A549 (cell line): Measurements from ENCODE around the gene MORC3. TPM values are rescaled to one million over a fixed set of nuclear protein-coding genes. Genes with fewer than 3 reads are reported as not detected.

Source experiments
- ATAC-seq, 2 experiments: fragments of 200-7000 bp in 1 of 2; fragments of >200 bp in 1 of 2; cut with Nextera tagmentation in 1 of 2; cut with Tn5 transposase in 1 of 2; 3 replicates each; pipeline versions ENCODE4 v1.8.0 to v1.9.1; 2018 to 2020; ENCODE audit warnings: mild to moderate bottlenecking in 1 of 2, moderate library complexity in 1 of 2
- CTCF ChIA-PET: fragments of 300-600 bp; sonication (Branson Sonifier 250); formaldehyde crosslinking; extraction: SDS; loops from one replicate; lab custom pipeline; 2021; ENCODE audit warnings: antibody characterized with exemption, inconsistent platforms; lab: Yijun Ruan, JAX
- POLR2A ChIA-PET: fragments of 350-600 bp; formaldehyde crosslinking; extraction: SDS; loops from one replicate; lab custom pipeline; 2021; ENCODE audit warnings: antibody characterized with exemption, inconsistent platforms; lab: Yijun Ruan, JAX
- DNase-seq, 2 experiments: peaks; one replicate each; pipeline versions ENCODE4 v3.0.0 to v3.0.0-alpha.2; 2011 to 2016; ENCODE audit warnings: low read depth in 1 of 2, low spot score in 1 of 2
- FAIRE-seq: peaks from 2 replicates; lab custom pipeline; 2011; peaks lifted over from hg19 to GRCh38; lab: Jason Lieb, UNC
- H3K27ac ChIP-seq, 2 experiments: fragments of >200 bp; sonication (Bioruptor Twin); formaldehyde crosslinking; 3 replicates each; pipeline ENCODE4 v1.5.1; 2016 to 2017
- H3K4me1 ChIP-seq: fragments of >200 bp; sonication (Bioruptor Twin); formaldehyde crosslinking; 3 replicates; pipeline ENCODE4 v1.6.1; 2016
- H3K4me2 ChIP-seq: fragments of >200 bp; sonication (Bioruptor Twin); formaldehyde crosslinking; 3 replicates; pipeline ENCODE4 v1.6.1; 2016
- H3K4me3 ChIP-seq: fragments of >200 bp; sonication (Bioruptor Twin); formaldehyde crosslinking; 3 replicates; pipeline ENCODE4 v1.5.1; 2016
- H3K9me3 ChIP-seq: fragments of >200 bp; sonication (Bioruptor Twin); formaldehyde crosslinking; 3 replicates; pipeline ENCODE4 v1.6.1; 2016
- CBX2 ChIP-seq: fragments of 200-600 bp; sonication (generic); IDR thresholded peaks from 2 replicates; pipeline ENCODE4 v1.6.1; 2016; ENCODE audit warnings: low read depth, mild to moderate bottlenecking, borderline replicate concordance
- CBX8 ChIP-seq: fragments of 200-600 bp; sonication (generic); IDR thresholded peaks from 2 replicates; pipeline ENCODE4 v1.6.1; 2016
- CEBPB ChIP-seq, 2 experiments: fragments of >200 bp in 1 of 2; sonication (Bioruptor Twin) in 1 of 2; formaldehyde crosslinking in 1 of 2; IDR thresholded peaks; 2 replicates each; pipeline ENCODE4 v1.6.1; 2012 to 2016
- EHF ChIP-seq: fragments of 250-450 bp; sonication (Bioruptor Pico); IDR thresholded peaks from 2 replicates; pipeline ENCODE4 v1.5.0; 2020; ENCODE audit warnings: mild to moderate bottlenecking
- EP300 ChIP-seq, 2 experiments: fragments of >200 bp; sonication (Bioruptor Twin); formaldehyde crosslinking; IDR thresholded peaks; 2 replicates in 1 of 2; 3 replicates in 1 of 2; pipeline ENCODE4 v1.6.1; 2016 to 2017
- ESRRA ChIP-seq: fragments of 150-350 bp; IDR thresholded peaks from 2 replicates; pipeline ENCODE4 v1.6.1; 2014; ENCODE audit warnings: mild to moderate bottlenecking, low read length, borderline replicate concordance
- FOSB ChIP-seq: fragments of 250-450 bp; sonication (Bioruptor Pico); IDR thresholded peaks from 2 replicates; pipeline ENCODE4 v1.5.0; 2020; ENCODE audit warnings: mild to moderate bottlenecking, moderate library complexity
- FOXS1 ChIP-seq: fragments of 250-450 bp; sonication (Bioruptor Pico); IDR thresholded peaks from 2 replicates; pipeline ENCODE4 v1.5.0; 2020; ENCODE audit warnings: mild to moderate bottlenecking, moderate library complexity
- HEYL ChIP-seq: fragments of 250-450 bp; sonication (Bioruptor Pico); IDR thresholded peaks from 2 replicates; pipeline ENCODE4 v1.8.0; 2021; ENCODE audit warnings: mild to moderate bottlenecking, moderate library complexity
- JUN ChIP-seq, 2 experiments: fragments of >200 bp; sonication (Bioruptor Twin); formaldehyde crosslinking; IDR thresholded peaks; 2 replicates in 1 of 2; 3 replicates in 1 of 2; pipeline ENCODE4 v1.6.1; 2016 to 2017
- KDM1A ChIP-seq: fragments of 200-600 bp; sonication (generic); IDR thresholded peaks from 2 replicates; pipeline ENCODE4 v1.6.1; 2016; ENCODE audit warnings: low read depth, mild to moderate bottlenecking
- KDM5A ChIP-seq: fragments of 200-600 bp; sonication (generic); IDR thresholded peaks from 2 replicates; pipeline ENCODE4 v1.6.1; 2016; ENCODE audit warnings: antibody characterized with exemption, mild to moderate bottlenecking
- MAZ ChIP-seq: fragments of 150-350 bp; IDR thresholded peaks from 2 replicates; pipeline ENCODE4 v1.6.1; 2014; ENCODE audit warnings: antibody characterized with exemption, low read depth, low read length, borderline replicate concordance
- NPAS2 ChIP-seq: fragments of 250-450 bp; sonication (Bioruptor Pico); IDR thresholded peaks from 2 replicates; pipeline ENCODE4 v1.8.0; 2022; ENCODE audit warnings: mild to moderate bottlenecking, moderate library complexity, borderline replicate concordance
- NR3C1 ChIP-seq: fragments of >200 bp; sonication (Bioruptor Twin); formaldehyde crosslinking; IDR thresholded peaks from 3 replicates; pipeline ENCODE4 v1.6.1; 2017
- PHF8 ChIP-seq: fragments of 200-600 bp; sonication (generic); IDR thresholded peaks from 2 replicates; pipeline ENCODE4 v1.6.1; 2016; ENCODE audit warnings: low read depth, mild to moderate bottlenecking, antibody characterized with exemption, moderate library complexity, borderline replicate concordance
- RARB ChIP-seq: fragments of 250-450 bp; sonication (Bioruptor Pico); IDR thresholded peaks from 2 replicates; pipeline ENCODE4 v1.8.0; 2021; ENCODE audit warnings: mild to moderate bottlenecking, moderate library complexity
- RFX5 ChIP-seq: fragments of 450-650 bp; IDR thresholded peaks from 2 replicates; pipeline ENCODE4 v1.7.1; 2014; ENCODE audit warnings: antibody characterized with exemption, mild to moderate bottlenecking, moderate library complexity
- SMC3 ChIP-seq: fragments of >200 bp; sonication (Bioruptor Twin); formaldehyde crosslinking; IDR thresholded peaks from 3 replicates; pipeline ENCODE4 v1.6.1; 2018; ENCODE audit warnings: inconsistent platforms
- TFCP2L1 ChIP-seq: fragments of 250-450 bp; sonication (Bioruptor Pico); IDR thresholded peaks from 2 replicates; pipeline ENCODE4 v1.5.0; 2021; ENCODE audit warnings: mild to moderate bottlenecking
- TP53 ChIP-seq: fragments of 250-450 bp; sonication (Bioruptor Pico); IDR thresholded peaks from 2 replicates; pipeline ENCODE4 v1.5.0; 2021; ENCODE audit warnings: mild to moderate bottlenecking, moderate library complexity
- ZC3H11A ChIP-seq: fragments of 450-650 bp; IDR thresholded peaks from 2 replicates; pipeline ENCODE4 v1.6.1; 2014; ENCODE audit warnings: antibody characterized with exemption, mild to moderate bottlenecking
- ZFP36 ChIP-seq: fragments of 450-650 bp; IDR thresholded peaks from 2 replicates; pipeline ENCODE4 v1.6.1; 2014; ENCODE audit warnings: borderline replicate concordance; ENCODE audit not compliant: partially characterized antibody
- ZNF302 ChIP-seq: fragments of 250-450 bp; sonication (Bioruptor Pico); IDR thresholded peaks from 2 replicates; pipeline ENCODE4 v1.9.0; 2021; ENCODE audit warnings: inconsistent platforms, mild to moderate bottlenecking, moderate library complexity
- ZSCAN20 ChIP-seq: fragments of 250-450 bp; sonication (Bioruptor Pico); IDR thresholded peaks from 2 replicates; pipeline ENCODE4 v1.8.0; 2022; ENCODE audit warnings: mild to moderate bottlenecking, moderate library complexity
- WGBS: methylation state at CpG from one replicate; pipeline ENCODE4 v1.1.6; 2017; ENCODE audit errors: missing lambda C conversion rate; 5-methylcytosine and 5-hydroxymethylcytosine counted together
- polyA plus RNA-seq, 4 experiments: library from polyadenylated mRNA; depleted of rRNA in 3 of 4; stranded (reverse); fragments of >200 nt; fragmentation: RNase III in 1 of 4; extraction: RNeasy Plus Mini Kit Qiagen cat#74134 plus additional on column Dnase treatment in 1 of 4; gene quantifications; 2 replicates in 3 of 4; 3 replicates in 1 of 4; pipeline ENCODE4 v1.2.3, GENCODE V29; 2011 to 2017
- TF ChIP-seq, protein P1 (sequence below): IDR thresholded peaks from 2 replicates; pipeline ENCODE4 v1.6.1; 2012
- TF ChIP-seq, protein P2 (sequence below): fragments of 450-650 bp; IDR thresholded peaks from 2 replicates; pipeline ENCODE4 v1.6.1; 2014; ENCODE audit warnings: antibody characterized with exemption
- TF ChIP-seq, protein P3 (sequence below): IDR thresholded peaks from 2 replicates; pipeline ENCODE4 v1.6.1; 2012
- TF ChIP-seq, protein P4 (sequence below): fragments of >200 bp; sonication (Bioruptor Twin); formaldehyde crosslinking; IDR thresholded peaks from 3 replicates; pipeline ENCODE4 v1.5.1; 2016

MORC3 gene
- polyA plus RNA-seq, 2 of the 4 experiments (the other 2 are of a cell fraction), result 9.7 to 21.5 TPM

DNA sequence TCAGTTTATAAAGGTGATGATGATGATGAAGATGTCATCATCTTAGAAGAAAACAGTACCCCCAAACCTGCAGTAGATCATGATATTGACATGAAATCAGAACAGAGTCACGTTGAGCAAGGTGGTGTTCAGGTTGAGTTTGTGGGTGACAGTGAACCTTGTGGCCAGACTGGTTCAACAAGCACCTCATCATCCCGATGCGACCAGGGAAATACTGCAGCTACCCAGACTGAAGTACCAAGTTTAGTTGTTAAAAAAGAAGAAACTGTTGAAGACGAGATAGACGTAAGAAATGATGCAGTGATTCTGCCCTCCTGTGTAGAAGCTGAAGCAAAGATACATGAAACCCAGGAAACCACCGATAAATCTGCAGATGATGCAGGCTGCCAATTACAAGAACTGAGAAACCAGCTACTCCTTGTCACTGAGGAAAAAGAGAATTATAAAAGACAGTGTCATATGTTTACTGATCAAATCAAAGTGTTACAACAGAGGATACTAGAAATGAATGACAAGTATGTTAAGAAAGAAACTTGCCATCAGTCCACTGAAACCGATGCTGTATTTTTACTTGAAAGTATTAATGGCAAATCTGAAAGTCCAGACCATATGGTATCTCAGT lies 49.2 kb downstream of the MORC3 start (continued):
- TF ChIP-seq, protein P1, sequence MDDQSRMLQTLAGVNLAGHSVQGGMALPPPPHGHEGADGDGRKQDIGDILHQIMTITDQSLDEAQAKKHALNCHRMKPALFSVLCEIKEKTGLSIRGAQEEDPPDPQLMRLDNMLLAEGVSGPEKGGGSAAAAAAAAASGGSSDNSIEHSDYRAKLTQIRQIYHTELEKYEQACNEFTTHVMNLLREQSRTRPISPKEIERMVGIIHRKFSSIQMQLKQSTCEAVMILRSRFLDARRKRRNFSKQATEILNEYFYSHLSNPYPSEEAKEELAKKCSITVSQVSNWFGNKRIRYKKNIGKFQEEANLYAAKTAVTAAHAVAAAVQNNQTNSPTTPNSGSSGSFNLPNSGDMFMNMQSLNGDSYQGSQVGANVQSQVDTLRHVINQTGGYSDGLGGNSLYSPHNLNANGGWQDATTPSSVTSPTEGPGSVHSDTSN, result no peak
- TF ChIP-seq TP53 (no peak), ZC3H11A (no peak), FOSB (CRISPR knock-in tag) (no peak), RFX5 (no peak), ESRRA (no peak)
- TF ChIP-seq, all 56 proteins: peak for 0

DNA sequence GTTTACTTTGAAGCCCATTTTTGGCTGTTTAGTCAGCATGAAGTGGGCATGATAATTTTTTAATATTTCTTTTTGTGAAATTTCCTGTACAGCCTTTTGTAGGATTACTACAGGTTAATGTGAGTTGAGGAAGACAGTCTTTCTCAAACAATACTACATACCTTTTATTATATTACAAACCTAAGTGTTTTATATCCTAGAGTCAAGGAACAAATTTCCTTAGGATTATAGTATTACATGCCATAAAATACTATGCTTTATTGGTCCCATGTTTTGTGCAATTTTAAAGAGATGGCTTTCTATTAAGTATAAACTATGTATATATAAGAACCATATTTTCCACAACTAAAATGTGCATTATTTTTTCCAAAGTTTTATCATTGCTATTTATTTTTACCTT lies 56.0 kb downstream of the MORC3 start:
- no peak overlapping the region for H3K4me3 ChIP-seq
- no peak for FAIRE-seq

DNA sequence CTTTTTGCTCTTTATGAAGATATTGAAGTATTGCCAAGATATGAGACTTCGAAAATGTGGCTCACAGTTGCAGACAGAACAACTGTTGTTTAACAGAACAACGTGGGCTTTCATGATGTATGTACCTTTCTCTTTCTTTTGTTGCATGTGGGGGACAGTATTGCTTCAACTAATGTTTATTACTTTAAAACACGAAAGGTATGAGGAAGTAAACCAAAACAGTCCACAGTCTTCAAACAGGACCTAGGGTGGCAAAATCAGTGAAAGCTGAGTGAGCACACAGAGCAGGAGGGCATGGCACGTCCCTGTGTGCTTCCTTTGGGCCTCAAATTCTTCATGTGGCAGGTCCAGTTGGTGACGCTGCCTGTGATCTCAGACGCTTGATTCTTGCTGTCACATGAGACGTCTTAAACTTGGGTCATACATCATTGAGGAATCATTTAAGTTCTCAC lies 57.4 kb downstream of the MORC3 start:
- ATAC-seq (no peak), DNase-seq (no peak), FAIRE-seq (no peak)
- POLR2A ChIA-PET, result no interaction called here
- Histone ChIP-seq H3K4me2 (no peak overlapping the region), H3K27ac (no peak overlapping the region), H3K4me1 (peaks cover 6% of the 10 kb centered on the region; the same call in 2 of the 3 replicates), H3K4me3 (no peak overlapping the region), H3K9me3 (no peaks in the 10 kb centered on the region)
- CTCF ChIA-PET, result interaction anchor here (1.6 kb wide), 1 partner anchor 12 kb away, joined by 3 read pairs; no protein-coding TSS in a partner anchor
- 76% methylated on average over 7 of the region's 7 CpGs for whole genome bisulfite sequencing
- TF ChIP-seq FOXS1 (CRISPR knock-in tag) (no peak), CEBPB (IDR thresholded peaks at IDR 0.05) (no peak), NR3C1 (no peak), MAZ (no peak), ZFP36 (no peak), SMC3 (no peak), KDM5A (no peak)
- TF ChIP-seq, protein P2, sequence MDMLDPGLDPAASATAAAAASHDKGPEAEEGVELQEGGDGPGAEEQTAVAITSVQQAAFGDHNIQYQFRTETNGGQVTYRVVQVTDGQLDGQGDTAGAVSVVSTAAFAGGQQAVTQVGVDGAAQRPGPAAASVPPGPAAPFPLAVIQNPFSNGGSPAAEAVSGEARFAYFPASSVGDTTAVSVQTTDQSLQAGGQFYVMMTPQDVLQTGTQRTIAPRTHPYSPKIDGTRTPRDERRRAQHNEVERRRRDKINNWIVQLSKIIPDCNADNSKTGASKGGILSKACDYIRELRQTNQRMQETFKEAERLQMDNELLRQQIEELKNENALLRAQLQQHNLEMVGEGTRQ, result no peak

More for the DNA sequence above, 56.0 kb downstream of the MORC3 start:
- no peaks in the 10 kb centered on the region for H3K4me1 ChIP-seq
- POLR2A ChIA-PET, result no interaction called here
- H3K4me2 ChIP-seq, result no peak overlapping the region
- no peaks in the 10 kb centered on the region for H3K9me3 ChIP-seq
- H3K27ac ChIP-seq, result no peak overlapping the region
- TF ChIP-seq EP300 (IDR thresholded peaks at IDR 0.05) (no peak), KDM1A (no peak), CBX8 (no peak), EHF (no peak), CBX2 (no peak), ZNF302 (no peak), NR3C1 (no peak), PHF8 (no peak)
- TF ChIP-seq, protein P3, sequence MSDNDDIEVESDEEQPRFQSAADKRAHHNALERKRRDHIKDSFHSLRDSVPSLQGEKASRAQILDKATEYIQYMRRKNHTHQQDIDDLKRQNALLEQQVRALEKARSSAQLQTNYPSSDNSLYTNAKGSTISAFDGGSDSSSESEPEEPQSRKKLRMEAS, result no peak
- DNase-seq, result no peak
- CTCF ChIA-PET, result no interaction called here
- ATAC-seq, result no peak

DNA sequence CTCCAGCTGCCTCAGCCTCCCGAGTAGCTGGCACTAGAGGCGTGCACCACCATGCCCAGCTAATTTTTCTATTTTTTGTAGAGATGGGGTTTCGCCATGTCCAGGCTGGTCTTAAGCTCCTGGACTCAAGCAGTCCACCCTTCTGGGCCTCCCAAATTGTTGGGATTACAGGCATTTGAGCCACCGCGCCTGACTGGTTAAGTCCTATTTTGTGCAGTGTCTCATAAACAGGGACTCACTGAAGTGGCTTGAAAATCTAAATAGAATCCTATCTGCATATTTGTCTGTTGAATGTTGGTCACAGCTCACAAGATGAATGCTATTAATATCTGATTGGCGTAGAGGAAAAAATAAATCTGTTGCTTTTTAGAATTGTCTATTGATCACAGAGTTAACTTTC lies 59.3 kb downstream of the MORC3 start:
- FAIRE-seq (no peak), DNase-seq (no peak), ATAC-seq (no peak)
- POLR2A ChIA-PET, result no interaction called here
- CTCF ChIA-PET, result interaction anchor here (1.8 kb wide), 1 partner anchor 11 kb away, joined by 7 read pairs; no protein-coding TSS in a partner anchor
- H3K4me3 ChIP-seq, result no peak overlapping the region
- H3K27ac ChIP-seq, result no peak overlapping the region
- H3K9me3 ChIP-seq, result no peaks in the 10 kb centered on the region
- peaks cover 12% of the 10 kb centered on the region; the same call in 2 of the 3 replicates for H3K4me1 ChIP-seq
- 93% methylated on average over 6 of the region's 6 CpGs for WGBS
- TF ChIP-seq TFCP2L1 (CRISPR knock-in tag) (no peak), JUN (IDR thresholded peaks at IDR 0.05) (no peak), RFX5 (no peak), ZFP36 (no peak), NPAS2 (CRISPR knock-in tag) (no peak), HEYL (no peak), RARB (CRISPR knock-in tag) (no peak), ZSCAN20 (CRISPR knock-in tag) (no peak), FOSB (CRISPR knock-in tag) (no peak)
- TF ChIP-seq, protein P4, sequence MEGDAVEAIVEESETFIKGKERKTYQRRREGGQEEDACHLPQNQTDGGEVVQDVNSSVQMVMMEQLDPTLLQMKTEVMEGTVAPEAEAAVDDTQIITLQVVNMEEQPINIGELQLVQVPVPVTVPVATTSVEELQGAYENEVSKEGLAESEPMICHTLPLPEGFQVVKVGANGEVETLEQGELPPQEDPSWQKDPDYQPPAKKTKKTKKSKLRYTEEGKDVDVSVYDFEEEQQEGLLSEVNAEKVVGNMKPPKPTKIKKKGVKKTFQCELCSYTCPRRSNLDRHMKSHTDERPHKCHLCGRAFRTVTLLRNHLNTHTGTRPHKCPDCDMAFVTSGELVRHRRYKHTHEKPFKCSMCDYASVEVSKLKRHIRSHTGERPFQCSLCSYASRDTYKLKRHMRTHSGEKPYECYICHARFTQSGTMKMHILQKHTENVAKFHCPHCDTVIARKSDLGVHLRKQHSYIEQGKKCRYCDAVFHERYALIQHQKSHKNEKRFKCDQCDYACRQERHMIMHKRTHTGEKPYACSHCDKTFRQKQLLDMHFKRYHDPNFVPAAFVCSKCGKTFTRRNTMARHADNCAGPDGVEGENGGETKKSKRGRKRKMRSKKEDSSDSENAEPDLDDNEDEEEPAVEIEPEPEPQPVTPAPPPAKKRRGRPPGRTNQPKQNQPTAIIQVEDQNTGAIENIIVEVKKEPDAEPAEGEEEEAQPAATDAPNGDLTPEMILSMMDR, result no peak
- no peak overlapping the region for H3K4me2 ChIP-seq
